Coronary artery (tissue), 2 donors: ENCODE measurements around the gene SPINT2.
"Not testable (repeated sequence)": the region's sequence is repeated elsewhere in the genome, so short reads cannot be mapped to it uniquely, and the experiment has no call there.

Experiments
- DNase-seq: peaks from one replicate; pipeline ENCODE4 v3.0.0-alpha.2; 2017; ENCODE audit warnings: low spot score
- H3K27ac ChIP-seq, 2 donors: fragments of 200-600 bp; sonication (generic); one replicate each; pipeline ENCODE4 v1.5.1; 2016 to 2019
- H3K4me3 ChIP-seq: fragments of 200-600 bp; sonication (generic); 2 replicates; pipeline ENCODE4 v1.5.1; 2016; ENCODE audit warnings: mild to moderate bottlenecking, moderate library complexity
- CTCF ChIP-seq: fragments of 200-600 bp; sonication (generic); IDR thresholded peaks from one replicate; pipeline ENCODE4 v1.5.1; 2019; ENCODE audit warnings: antibody characterized with exemption

SPINT2 gene

GRCh38 chr19:38229585-38230073, 34.7 kb upstream of the SPINT2 start:
- no peak for TF ChIP-seq CTCF
- Histone ChIP-seq H3K27ac (no peak overlapping the region), H3K4me3 (peak overlapping the region; percentile 52)
- DNase-seq = no peak

GRCh38 chr19:38230506-38231133, 33.8 kb upstream of the SPINT2 start:
- not testable (repeated sequence) for H3K4me3 ChIP-seq, DNase-seq, H3K27ac ChIP-seq

GRCh38 chr19:38231918-38232317, 32.5 kb upstream of the SPINT2 start:
- H3K4me3 ChIP-seq = no peak overlapping the region
- H3K27ac ChIP-seq = no peak overlapping the region
- no peak for DNase-seq
- no peak for TF ChIP-seq CTCF

GRCh38 chr19:38233740-38234251, 30.6 kb upstream of the SPINT2 start:
- peak; percentile 67 for TF ChIP-seq CTCF
- H3K27ac ChIP-seq = no peak overlapping the region
- DNase-seq = no peak
- H3K4me3 ChIP-seq = no peak overlapping the region

- no peak for TF ChIP-seq CTCF
- H3K27ac ChIP-seq = no peak overlapping the region
- H3K4me3 ChIP-seq = no peak overlapping the region
- DNase-seq = no peak
Observed at GRCh38 chr19:38234615-38235014, 29.8 kb upstream of the SPINT2 start.

- H3K27ac ChIP-seq = no peak overlapping the region
- no peak overlapping the region for H3K4me3 ChIP-seq
- DNase-seq = no peak
- TF ChIP-seq CTCF = no peak
Observed at GRCh38 chr19:38239816-38240215, 24.6 kb upstream of the SPINT2 start.

- TF ChIP-seq CTCF = no peak
- Histone ChIP-seq H3K4me3 (peak overlapping the region; percentile 37), H3K27ac (no peak overlapping the region)
- no peak for DNase-seq
Observed at GRCh38 chr19:38243279-38243673, 21.1 kb upstream of the SPINT2 start.
